ENCODE data around the gene KLF14.
"Not testable (repeated sequence)": the region's sequence is repeated elsewhere in the genome, so short reads cannot be mapped to it uniquely, and the experiment has no call there.

KLF14 gene

GRCh38 chr7:130733931-130734814 lies at the start of gene KLF14:
TSS of gene KLF14 (minus strand) at chr7:130734207. CDS start at chr7:130734033, 174 bp downstream.
- DNase-seq = no peak

- no peak for DNase-seq
Measured at GRCh38 chr7:130781346-130781745, 47.3 kb upstream of the KLF14 start.

GRCh38 chr7:130777426-130777825 lies 43.4 kb upstream of the KLF14 start:
- DNase-seq = no peak

GRCh38 chr7:130772456-130772855 lies 38.4 kb upstream of the KLF14 start:
- DNase-seq = not testable (repeated sequence)

GRCh38 chr7:130768854-130769253 lies 34.8 kb upstream of the KLF14 start:
- no peak for DNase-seq

GRCh38 chr7:130764569-130764968 lies 30.6 kb upstream of the KLF14 start:
- DNase-seq = not testable (repeated sequence)

- no peak for DNase-seq
Measured at GRCh38 chr7:130758429-130759056, 24.5 kb upstream of the KLF14 start.

- DNase-seq = no peak
Measured at GRCh38 chr7:130756316-130756715, 22.3 kb upstream of the KLF14 start.

- DNase-seq = no peak
Measured at GRCh38 chr7:130752424-130752823, 18.4 kb upstream of the KLF14 start.

- no peak for DNase-seq
Measured at GRCh38 chr7:130750755-130751154, 16.7 kb upstream of the KLF14 start.

GRCh38 chr7:130748531-130749389 lies 14.8 kb upstream of the KLF14 start:
- no peak for DNase-seq

- no peak for DNase-seq
Measured at GRCh38 chr7:130741331-130741995, 7.5 kb upstream of the KLF14 start.

GRCh38 chr7:130740606-130741005 lies 6.6 kb upstream of the KLF14 start:
- no peak for DNase-seq

- no peak for DNase-seq
Measured at GRCh38 chr7:130736298-130736900, 2.4 kb upstream of the KLF14 start.

GRCh38 chr7:130734815-130735716 lies 1.1 kb upstream of the KLF14 start:
- DNase-seq = no peak

- no peak for DNase-seq
Measured at GRCh38 chr7:130732980-130733930, 752 bp downstream of the KLF14 start.

GRCh38 chr7:130723784-130724183 lies 10.2 kb downstream of the KLF14 start:
- no peak for DNase-seq

- DNase-seq = no peak
Measured at GRCh38 chr7:130721486-130722277, 12.3 kb downstream of the KLF14 start.

GRCh38 chr7:130719541-130719940 lies 14.5 kb downstream of the KLF14 start:
- DNase-seq = no peak

Measured in cortex of kidney (tissue), 1 donor.